ENCODE results near the gene GNG12. TPM values are rescaled to one million over a fixed set of nuclear protein-coding genes. Genes with fewer than 3 reads are reported as not detected.
A peak's percentile ranks its signal among the peaks of the same experiment; 100 is the strongest.

The GNG12 gene
- total and polyA plus RNA-seq, 10 donors = 15.2 to 102 (median 76.2) TPM

- Histone ChIP-seq H3K9me3 (no peaks in the 10 kb centered on the region), H3K4me1 (peaks cover 0 to 20% (median 10%) of the 10 kb centered on the region in 6 donors), H3K27me3 (replicated peaks in 1 of 7) (peaks cover 0 to 22% (median 0%) of the 10 kb centered on the region in 7 donors), H3K4me3 (peak overlapping the region in 2 of 8 donors; percentile 18 to 51), H3K27ac (peak overlapping the region in 7 of 8 donors; percentile 6 to 70 (median 32)), H3K36me3 (no peaks in the 10 kb centered on the region)
- intact Hi-C loops (cut with DNase I; ENCODE audit: low total_unique reads) = loop anchor here (10.0 kb wide), 2 partner anchors 68 to 348 kb away; partner anchors contain the start of gene GNG12
- DNase-seq = no peak
- TF ChIP-seq POLR2AphosphoS5 (IDR thresholded peaks at IDR 0.05) (no peak), CTCF (IDR thresholded peaks at IDR 0.05 in 8 of 11, conservative IDR thresholded peaks at IDR 0.05 in 3 of 11) (peak; percentile 36 to 81 (median 67))
- WGBS, 5 donors = 4 to 11% (median 9%) methylated on average over 17 of the region's 17 CpGs
Measured at GRCh38 chr1:67766141-67766978, 66.9 kb downstream of the GNG12 start.

- Histone ChIP-seq H3K36me3 (no peaks in the 10 kb centered on the region), H3K9me3 (no peaks in the 10 kb centered on the region), H3K4me3 (no peak overlapping the region), H3K27me3 (replicated peaks in 1 of 7) (peaks cover 0 to 22% (median 0%) of the 10 kb centered on the region in 7 donors), H3K4me1 (peaks cover 0 to 29% (median 19%) of the 10 kb centered on the region in 6 donors), H3K27ac (no peak overlapping the region)
- no peak for DNase-seq
- intact Hi-C loops (cut with DNase I; ENCODE audit: low total_unique reads) = loop anchor here (5.0 to 10.0 kb wide), 3 partner anchors 70 to 350 kb away; partner anchors contain the start of gene GNG12
- 79 to 98% (median 83%) methylated on average over 4 of the region's 4 CpGs for WGBS, 5 donors
- TF ChIP-seq POLR2AphosphoS5 (IDR thresholded peaks at IDR 0.05) (no peak), POLR2A (IDR thresholded peaks at IDR 0.05) (no peak), CTCF (IDR thresholded peaks at IDR 0.05 in 8 of 11, conservative IDR thresholded peaks at IDR 0.05 in 3 of 11) (no peak)
Measured at GRCh38 chr1:67764633-67765032, 68.6 kb downstream of the GNG12 start.

GRCh38 chr1:67761730-67762129 lies 71.5 kb downstream of the GNG12 start:
- Histone ChIP-seq H3K4me1 (peaks cover 0 to 29% (median 20%) of the 10 kb centered on the region in 6 donors), H3K27me3 (replicated peaks in 1 of 7) (peaks cover 0 to 21% (median 0%) of the 10 kb centered on the region in 7 donors), H3K27ac (no peak overlapping the region), H3K4me3 (no peak overlapping the region), H3K36me3 (no peaks in the 10 kb centered on the region), H3K9me3 (no peaks in the 10 kb centered on the region)
- intact Hi-C loops (cut with DNase I; ENCODE audit: low total_unique reads) = loop anchor here (5.0 to 10.0 kb wide), 3 partner anchors 73 to 353 kb away; partner anchors contain the start of gene GNG12
- 75 to 90% (median 85%) methylated on average over 4 of the region's 4 CpGs for WGBS, 5 donors
- TF ChIP-seq POLR2AphosphoS5 (IDR thresholded peaks at IDR 0.05) (no peak), POLR2A (IDR thresholded peaks at IDR 0.05) (no peak), CTCF (IDR thresholded peaks at IDR 0.05 in 8 of 11, conservative IDR thresholded peaks at IDR 0.05 in 3 of 11) (no peak)
- no peak for DNase-seq

- no peak overlapping the region for H3K4me3 ChIP-seq
- no peak for DNase-seq
- WGBS, 5 donors = 68 to 82% (median 77%) methylated on average over 2 of the region's 2 CpGs
- no peak for TF ChIP-seq POLR2AphosphoS5 (IDR thresholded peaks at IDR 0.05)
- TF ChIP-seq CTCF (IDR thresholded peaks at IDR 0.05 in 8 of 11, conservative IDR thresholded peaks at IDR 0.05 in 3 of 11) = no peak
- no peak for TF ChIP-seq POLR2A (IDR thresholded peaks at IDR 0.05)
- no peaks in the 10 kb centered on the region for H3K36me3 ChIP-seq
- intact Hi-C loops (cut with DNase I; ENCODE audit: low total_unique reads) = loop anchor here (5.0 to 10.0 kb wide), 3 partner anchors 74 to 354 kb away; partner anchors contain the start of gene GNG12
- H3K4me1 ChIP-seq = peaks cover 0 to 22% (median 14%) of the 10 kb centered on the region in 6 donors
- no peak overlapping the region for H3K27ac ChIP-seq
- peaks cover 0 to 17% (median 0%) of the 10 kb centered on the region in 7 donors for H3K27me3 ChIP-seq (replicated peaks in 1 of 7)
- no peaks in the 10 kb centered on the region for H3K9me3 ChIP-seq
Measured at GRCh38 chr1:67761091-67761490, 72.2 kb downstream of the GNG12 start.
